ENCODE data around the gene PKMYT1.

DNA sequence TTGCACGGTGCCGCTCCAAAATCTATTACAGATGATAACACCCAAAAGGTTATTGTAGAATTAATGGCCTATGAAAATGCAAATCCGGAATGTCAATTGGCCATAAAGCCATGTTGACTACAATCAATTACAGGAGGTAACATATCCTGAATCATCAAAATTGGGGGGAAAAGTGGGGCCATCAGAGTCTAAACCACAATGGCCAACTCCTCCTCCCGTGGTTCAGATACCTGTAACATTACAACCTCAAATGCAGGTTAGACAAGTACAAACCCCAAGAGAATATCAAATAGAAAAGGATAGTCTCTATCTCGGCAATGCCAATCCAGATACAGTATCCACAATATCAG, 53.6 kb downstream of the PKMYT1 start:
- TF ChIP-seq CTCF (conservative IDR thresholded peaks at IDR 0.05 in 1 of 2, IDR thresholded peaks at IDR 0.05 in 1 of 2; ENCODE audit: low read depth in 1 of 2, low read length in 2 of 2): no peak
- no peak for TF ChIP-seq EZH2 (IDR thresholded peaks at IDR 0.05; ENCODE audit: low read length, missing control alignments)
